GM12878 (cell line): ENCODE data around the gene CDC42BPB. TPM values are rescaled to one million over a fixed set of nuclear protein-coding genes. Genes with fewer than 3 reads are reported as not detected.

ENCODE experiments used
- ATAC-seq: fragments of 200-7000 bp; cut with Tn5 transposase; 3 replicates; pipeline ENCODE4 v1.9.1; 2020; ENCODE audit warnings: mild to moderate bottlenecking, moderate library complexity
- BruUV-seq: library from RNA; stranded (reverse); fragments of 400-500 nt; replicated peaks from 2 replicates; lab custom pipeline; 2021; lab: Mats Ljungman, UMichigan
- CTCF ChIA-PET: fragments of 300-600 bp; sonication (Branson Sonifier 250); formaldehyde crosslinking; extraction: SDS; loops from one replicate; lab custom pipeline; 2021; ENCODE audit warnings: inconsistent platforms; lab: Yijun Ruan, JAX
- POLR2A ChIA-PET: fragments of 350-600 bp; formaldehyde crosslinking; extraction: SDS; loops from one replicate; lab custom pipeline; 2021; ENCODE audit warnings: inconsistent platforms; lab: Charles Lee
- RAD21 ChIA-PET: fragments of 300-600 bp; sonication (Branson Sonifier 250); formaldehyde crosslinking; loops from one replicate; lab custom pipeline; 2023; ENCODE audit warnings: antibody characterized with exemption; ENCODE audit not compliant: unreplicated experiment; lab: Charles Lee
- SMC1A ChIA-PET: fragments of 300-600 bp; sonication (Branson Sonifier 250); formaldehyde crosslinking; loops from one replicate; lab custom pipeline; 2023; ENCODE audit not compliant: unreplicated experiment, uncharacterized antibody; lab: Charles Lee
- DNase-seq: peaks from one replicate; pipeline ENCODE4 v3.0.0-alpha.2; 2011; ENCODE audit warnings: low read depth, low spot score
- FAIRE-seq: peaks from 3 replicates; lab custom pipeline; 2011; peaks lifted over from hg19 to GRCh38; lab: Jason Lieb, UNC
- H2AFZ ChIP-seq: 2 replicates; pipeline ENCODE4 v1.6.0; 2011; ENCODE audit warnings: low read depth, low read length, control low read depth; ENCODE audit not compliant: control insufficient read depth
- H3K27ac ChIP-seq: 2 replicates; pipeline ENCODE4 v1.5.1; 2011; ENCODE audit warnings: control low read depth; ENCODE audit not compliant: control insufficient read depth, insufficient read depth
- H3K27me3 ChIP-seq, 2 experiments: replicated peaks in 1 of 2; 2 replicates each; pipeline versions ENCODE4 v1.6.0 to v1.6.1; 2011; ENCODE audit warnings: low read length in 1 of 2; ENCODE audit not compliant: control insufficient read depth in 2 of 2, insufficient read depth in 2 of 2
- H3K36me3 ChIP-seq, 2 experiments: 2 replicates each; pipeline ENCODE4 v1.5.1; 2011; ENCODE audit warnings: low read length in 1 of 2; ENCODE audit not compliant: control insufficient read depth in 2 of 2, insufficient read depth in 2 of 2
- H3K4me1 ChIP-seq: 2 replicates; pipeline ENCODE4 v1.6.1; 2011; ENCODE audit warnings: mild to moderate bottlenecking, low read length, moderate library complexity, mixed read lengths; ENCODE audit not compliant: control insufficient read depth, insufficient read depth
- H3K4me2 ChIP-seq: 2 replicates; pipeline ENCODE4 v1.6.0; 2011; ENCODE audit warnings: control low read depth; ENCODE audit not compliant: control insufficient read depth, insufficient read depth
- H3K4me3 ChIP-seq: fragments of 200-600 bp; sonication (generic); 2 replicates; pipeline ENCODE4 v1.5.1; 2016
- H3K79me2 ChIP-seq: 2 replicates; pipeline ENCODE4 v1.6.0; 2011; ENCODE audit warnings: low read length; ENCODE audit not compliant: control insufficient read depth, insufficient read depth
- H3K9ac ChIP-seq: 2 replicates; pipeline ENCODE4 v1.8.0; 2011; ENCODE audit warnings: low read length, control low read depth, mixed read lengths; ENCODE audit not compliant: control insufficient read depth, insufficient read depth
- H3K9me3 ChIP-seq: replicated peaks from 3 replicates; pipeline ENCODE4 v1.5.1; 2011; ENCODE audit warnings: mild to moderate bottlenecking, low read length; ENCODE audit not compliant: control insufficient read depth, insufficient read depth
- H4K20me1 ChIP-seq: 2 replicates; pipeline ENCODE4 v1.6.0; 2011; ENCODE audit not compliant: control insufficient read depth, insufficient read depth
- ASH2L ChIP-seq: fragments of 300-600, 200-600 bp; sonication (generic); IDR thresholded peaks from 2 replicates; pipeline ENCODE4 v1.6.1; 2017; ENCODE audit warnings: low read depth, mild to moderate bottlenecking, borderline replicate concordance
- EED ChIP-seq: sonication (generic); IDR thresholded peaks from 2 replicates; pipeline ENCODE4 v1.6.1; 2016; ENCODE audit warnings: antibody characterized with exemption, low read depth
- IKZF2 ChIP-seq, 2 experiments: fragments of 450-650 bp; IDR thresholded peaks; 2 replicates each; pipeline ENCODE4 v1.6.1; 2017; ENCODE audit warnings: mild to moderate bottlenecking in 2 of 2, moderate library complexity in 2 of 2
- JUNB ChIP-seq: IDR thresholded peaks from 2 replicates; pipeline ENCODE4 v1.6.1; 2016; ENCODE audit warnings: antibody characterized with exemption, mild to moderate bottlenecking
- TCF7 ChIP-seq: IDR thresholded peaks from 2 replicates; pipeline ENCODE4 v1.6.1; 2014; ENCODE audit warnings: antibody characterized with exemption, borderline replicate concordance
- ZBED1 ChIP-seq: IDR thresholded peaks from 2 replicates; pipeline ENCODE4 v1.6.1; 2016; ENCODE audit warnings: borderline replicate concordance
- ZNF687 ChIP-seq: fragments of 450-650 bp; IDR thresholded peaks from 2 replicates; pipeline ENCODE4 v1.6.1; 2017; ENCODE audit warnings: mild to moderate bottlenecking, moderate library complexity
- WGBS: methylation state at CpG from one replicate; pipeline ENCODE4 v1.1.6; 2016; ENCODE audit warnings: low lambda C conversion rate; ENCODE audit not compliant: insufficient replicate concordance, insufficient coverage; ENCODE audit errors: missing lambda C conversion rate; 5-methylcytosine and 5-hydroxymethylcytosine counted together
- in situ Hi-C: fragments of 300-500 bp; cut with MboI; formaldehyde crosslinking; loops from 9 replicates; pipeline ENCODE4 v1.14.3; 2018; ENCODE audit warnings: mixed read lengths
- intact Hi-C: fragments of 100-400 bp; cut with micrococcal nuclease; formaldehyde crosslinking; loops from one replicate; pipeline ENCODE4 v1.14.2; 2022; ENCODE audit not compliant: unreplicated experiment
- polyA plus RNA-seq, 11 experiments: library from polyadenylated mRNA; depleted of rRNA in 4 of 11; unstranded in 6 of 11; stranded (reverse) in 5 of 11; fragments of >200 nt; fragmentation: Nextera tagmentation in 4 of 11; fragmentation: Illumina TruSeq in 1 of 11; extraction: Ambion mirVana in 4 of 11; extraction: Trizol in 1 of 11; gene quantifications; 1 replicate in 1 of 11; 2 replicates in 10 of 11; pipeline versions ENCODE4 v1.2.1 to v1.2.3, GENCODE V29; 2011 to 2016; ENCODE audit warnings: inconsistent platforms in 2 of 11, missing spikeins in 2 of 11, low read depth in 1 of 11
- total RNA-seq, 4 experiments: library from RNA; depleted of rRNA in 3 of 4; stranded (reverse); fragments of >200 nt in 3 of 4; fragmentation: Illumina TruSeq in 1 of 4; extraction: Trizol in 1 of 4; gene quantifications; 2 replicates each; pipeline versions ENCODE4 v1.2.1 to v1.2.3, GENCODE V29; 2013 to 2021

CDC42BPB gene
- total and polyA plus RNA-seq, 10 of the 15 experiments (the other 5 are each of a cell fraction or from before 2014, with no cell fraction given) = 0.42 to 22.1 (median 13.3) TPM

GRCh38 chr14:102999227-102999895, 58.0 kb downstream of the CDC42BPB start:
- intact Hi-C loops = no loop called here

More at GRCh38 chr14:102999227-102999895, 58.0 kb downstream of the CDC42BPB start:
- H2AFZ ChIP-seq = no peak overlapping the region
- no peaks in the 10 kb centered on the region for H3K9me3 ChIP-seq
- POLR2A ChIA-PET = no interaction called here
- no peak overlapping the region for H3K27ac ChIP-seq
- no peak overlapping the region for H3K4me2 ChIP-seq
- BruUV-seq = no TSS peak
- WGBS = 78% methylated on average over 21 of the region's 21 CpGs
- peaks cover 6 to 18% of the 10 kb centered on the region in 2 experiments; a peak in 3 of 4 replicates for H3K36me3 ChIP-seq
- H3K9ac ChIP-seq = no peak overlapping the region
- SMC1A ChIA-PET = interaction anchor here (1.0 to 1.1 kb wide), 2 partner anchors 32 to 305 kb away, joined by 3 read pairs; no protein-coding TSS in a partner anchor
- no peaks in the 10 kb centered on the region for H3K27me3 ChIP-seq
- ATAC-seq (no peak), FAIRE-seq (no peak), DNase-seq (no peak)
- no peak for TF ChIP-seq JUNB
- TF ChIP-seq EED = no peak
- TF ChIP-seq ZNF687 = no peak
- TF ChIP-seq TCF7 = no peak
- TF ChIP-seq ZBED1 = no peak
- no peak for TF ChIP-seq IKZF2 (IDR thresholded peaks at IDR 0.05)
- TF ChIP-seq ASH2L = no peak
- peaks cover 10% of the 10 kb centered on the region for H3K4me1 ChIP-seq
- H3K79me2 ChIP-seq = no peaks in the 10 kb centered on the region
- CTCF ChIA-PET = interaction anchor here (1.7 kb wide), 1 partner anchor 305 kb away, joined by 7 read pairs; no protein-coding TSS in a partner anchor
- in situ Hi-C loops = no loop called here
- H3K4me3 ChIP-seq = no peak overlapping the region
- H4K20me1 ChIP-seq = no peaks in the 10 kb centered on the region
- RAD21 ChIA-PET = no interaction called here
